SU-DHL-6 (cell line): ENCODE data around the gene SPINT1.

ENCODE experiments used
- H2AFZ ChIP-seq: fragments of 200-600 bp; sonication (generic); 2 replicates; pipeline ENCODE4 v1.6.1; 2014; ENCODE audit warnings: low read depth, mild to moderate bottlenecking, moderate library complexity, mixed read lengths, antibody characterized with exemption, low read length; ENCODE audit not compliant: severe bottlenecking
- H3F3A ChIP-seq: fragments of 200-600 bp; shearing (Covaris generic); 2 replicates; pipeline ENCODE4 v1.6.0; 2016; ENCODE audit warnings: antibody characterized with exemption, mild to moderate bottlenecking; ENCODE audit not compliant: insufficient read depth
- H3K27ac ChIP-seq: fragments of 200-600 bp; sonication (generic); 2 replicates; pipeline ENCODE4 v1.5.1; 2016; ENCODE audit warnings: low read depth, mild to moderate bottlenecking, low read length, moderate library complexity, mixed read lengths
- H3K27me3 ChIP-seq: fragments of 200-600 bp; sonication (generic), shearing (Covaris generic); 2 replicates; pipeline ENCODE4 v1.6.0; 2014; ENCODE audit warnings: mild to moderate bottlenecking, low read length
- H3K36me3 ChIP-seq: fragments of 200-600 bp; sonication (generic); 2 replicates; pipeline ENCODE4 v1.6.1; 2014; ENCODE audit warnings: mild to moderate bottlenecking, low read length, mixed read lengths
- H3K4me2 ChIP-seq: fragments of 300-600, 200-600 bp; shearing (Covaris generic), sonication (generic); 2 replicates; pipeline ENCODE4 v1.6.0; 2014; ENCODE audit warnings: low read length, low read depth, mild to moderate bottlenecking; ENCODE audit not compliant: poor library complexity, severe bottlenecking
- H3K4me3 ChIP-seq: fragments of 200-600 bp; sonication (generic); 2 replicates; pipeline ENCODE4 v1.5.1; 2014; ENCODE audit warnings: antibody characterized with exemption, low read length, mild to moderate bottlenecking, mixed read lengths; ENCODE audit not compliant: insufficient read depth, poor library complexity, severe bottlenecking
- H3K79me2 ChIP-seq: fragments of 200-600 bp; sonication (generic); 2 replicates; pipeline ENCODE4 v1.6.1; 2014; ENCODE audit warnings: mild to moderate bottlenecking, low read length, moderate library complexity; ENCODE audit not compliant: insufficient read depth
- H3K9ac ChIP-seq: fragments of 200-600 bp; sonication (generic); 2 replicates; pipeline ENCODE4 v1.7.0; 2014; ENCODE audit warnings: mild to moderate bottlenecking, low read length
- H3K9me2 ChIP-seq: fragments of 200-600 bp; sonication (generic); replicated peaks from 2 replicates; pipeline ENCODE4 v1.6.1; 2014; ENCODE audit warnings: low read length; ENCODE audit not compliant: insufficient read depth
- H3K9me3 ChIP-seq: fragments of 200-600 bp; sonication (generic); 2 replicates; pipeline ENCODE4 v1.6.1; 2014; ENCODE audit warnings: low read length, mixed read lengths; ENCODE audit not compliant: insufficient read depth
- H4K20me1 ChIP-seq: fragments of 200-600 bp; sonication (generic); 2 replicates; pipeline ENCODE4 v1.6.1; 2014; ENCODE audit warnings: low read depth, mild to moderate bottlenecking, antibody characterized with exemption, low read length, moderate library complexity, mixed read lengths
- CTCF ChIP-seq: fragments of 200-600 bp; sonication (generic); IDR thresholded peaks from one replicate; pipeline ENCODE4 v1.5.1; 2017; ENCODE audit warnings: antibody characterized with exemption, mild to moderate bottlenecking, low read length, moderate library complexity; ENCODE audit not compliant: insufficient read depth, poor library complexity, severe bottlenecking
- EZH2phosphoT487 ChIP-seq: fragments of 200-600 bp; sonication (generic), shearing (Covaris generic); conservative IDR thresholded peaks from 2 replicates; pipeline ENCODE4 v1.6.1; 2018; ENCODE audit warnings: mild to moderate bottlenecking, antibody characterized with exemption, low read length, moderate library complexity, mixed read lengths

Gene SPINT1

DNA sequence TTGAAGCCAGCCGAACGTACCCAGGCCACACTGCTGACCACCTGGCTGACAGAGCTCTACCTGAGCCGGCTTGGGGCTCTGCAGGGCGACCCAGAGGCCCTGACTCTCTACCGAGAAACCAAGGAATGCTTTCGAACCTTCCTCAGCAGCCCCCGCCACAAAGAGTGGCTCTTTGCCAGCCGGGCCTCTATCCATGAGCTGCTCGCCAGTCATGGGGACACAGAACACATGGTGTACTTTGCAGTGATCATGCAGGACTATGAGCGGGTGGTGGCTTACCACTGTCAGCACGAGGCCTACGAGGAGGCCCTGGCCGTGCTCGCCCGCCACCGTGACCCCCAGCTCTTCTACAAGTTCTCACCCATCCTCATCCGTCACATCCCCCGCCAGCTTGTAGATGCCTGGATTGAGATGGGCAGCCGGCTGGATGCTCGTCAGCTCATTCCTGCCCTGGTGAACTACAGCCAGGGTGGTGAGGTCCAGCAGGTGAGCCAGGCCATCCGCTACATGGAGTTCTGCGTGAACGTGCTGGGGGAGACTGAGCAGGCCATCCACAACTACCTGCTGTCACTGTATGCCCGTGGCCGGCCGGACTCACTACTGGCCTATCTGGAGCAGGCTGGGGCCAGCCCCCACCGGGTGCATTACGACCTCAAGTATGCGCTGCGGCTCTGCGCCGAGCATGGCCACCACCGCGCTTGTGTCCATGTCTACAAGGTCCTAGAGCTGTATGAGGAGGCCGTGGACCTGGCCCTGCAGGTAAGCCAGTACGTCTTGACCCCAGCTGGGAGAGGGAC is 56.6 kb downstream of the SPINT1 start:
- H4K20me1 ChIP-seq: no peaks in the 10 kb centered on the region
- H2AFZ ChIP-seq: no peak overlapping the region
- H3K4me2 ChIP-seq: no peak overlapping the region
- TF ChIP-seq EZH2phosphoT487 (no peak), CTCF (no peak)
- H3K4me3 ChIP-seq: no peak overlapping the region
- H3K9me2 ChIP-seq: no peaks in the 10 kb centered on the region
- H3K9me3 ChIP-seq: no peaks in the 10 kb centered on the region
- no peak overlapping the region for H3K9ac ChIP-seq
- peaks cover 1% of the 10 kb centered on the region; the same call in 1 of the 2 replicates for H3K79me2 ChIP-seq
- no peaks in the 10 kb centered on the region for H3F3A ChIP-seq
- H3K27ac ChIP-seq: no peak overlapping the region
- no peaks in the 10 kb centered on the region for H3K36me3 ChIP-seq
- no peaks in the 10 kb centered on the region for H3K27me3 ChIP-seq

DNA sequence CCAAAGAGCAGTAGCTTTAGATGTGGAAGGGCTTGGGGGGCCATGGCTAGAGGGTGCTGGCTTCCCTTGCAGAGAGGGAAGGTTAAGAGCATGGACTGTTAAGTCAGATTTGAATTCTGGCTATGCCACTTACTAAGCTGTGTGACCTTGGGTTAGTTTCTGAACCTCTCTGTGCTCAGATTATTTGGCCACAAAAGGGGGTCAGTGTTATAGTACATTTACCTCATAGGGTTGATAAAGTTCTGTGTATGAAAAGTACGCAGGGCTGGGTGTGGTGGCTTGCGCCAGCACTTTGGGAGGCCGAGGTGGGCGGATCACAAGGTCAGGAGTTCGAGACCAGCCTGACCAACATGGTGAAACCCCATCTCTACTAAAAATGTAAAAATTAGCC is 57.2 kb downstream of the SPINT1 start:
- Histone ChIP-seq H3K9me2 (no peaks in the 10 kb centered on the region), H4K20me1 (no peaks in the 10 kb centered on the region), H3K79me2 (no peaks in the 10 kb centered on the region), H3K4me3 (no peak overlapping the region), H3K27ac (no peak overlapping the region), H3K9me3 (no peaks in the 10 kb centered on the region), H3F3A (no peaks in the 10 kb centered on the region), H3K27me3 (no peaks in the 10 kb centered on the region), H3K36me3 (no peaks in the 10 kb centered on the region), H2AFZ (no peak overlapping the region), H3K4me2 (no peak overlapping the region), H3K9ac (no peak overlapping the region)
- no peak for TF ChIP-seq EZH2phosphoT487
- no peak for TF ChIP-seq CTCF

GRCh38 chr15:40902605-40903561 is 59.0 kb downstream of the SPINT1 start:
- Histone ChIP-seq H3K9me3 (no peaks in the 10 kb centered on the region), H3K36me3 (no peaks in the 10 kb centered on the region), H3K9me2 (no peaks in the 10 kb centered on the region), H4K20me1 (no peaks in the 10 kb centered on the region), H2AFZ (no peak overlapping the region), H3K27me3 (no peaks in the 10 kb centered on the region), H3K4me2 (no peak overlapping the region), H3K9ac (no peak overlapping the region), H3K27ac (no peak overlapping the region), H3K4me3 (no peak overlapping the region), H3K79me2 (no peaks in the 10 kb centered on the region), H3F3A (no peaks in the 10 kb centered on the region)
- TF ChIP-seq EZH2phosphoT487: no peak
